ENCODE measurements around the gene CNNM1.

The CNNM1 gene

GRCh38 chr10:99312501-99312900 is 16.7 kb upstream of the CNNM1 start:
- no peaks in the 10 kb centered on the region for H3K79me2 ChIP-seq (ENCODE audit: control insufficient read depth, low read length)
- no peak overlapping the region for H3K4me2 ChIP-seq (ENCODE audit: low read length)
- H3K27me3 ChIP-seq (ENCODE audit: control insufficient read depth, low read length), result no peaks in the 10 kb centered on the region
- H3K9me2 ChIP-seq (replicated peaks; ENCODE audit: control insufficient read depth, low read length), result no peaks in the 10 kb centered on the region
- no peaks in the 10 kb centered on the region for H3K9me3 ChIP-seq (ENCODE audit: control insufficient read depth, insufficient read depth, low read length)
- no peak overlapping the region for H3K27ac ChIP-seq (ENCODE audit: low read depth, low read length)
- no peaks in the 10 kb centered on the region for H3F3A ChIP-seq (ENCODE audit: control insufficient read depth, insufficient read depth)
- H3K4me3 ChIP-seq (ENCODE audit: low read length), result no peak overlapping the region
- no peaks in the 10 kb centered on the region for H3K36me3 ChIP-seq (ENCODE audit: control insufficient read depth, low read length)
- TF ChIP-seq CTCF (IDR thresholded peaks at IDR 0.05; ENCODE audit: low read depth, low read length, poor library complexity, severe bottlenecking) (no peak), EZH2phosphoT487 (IDR thresholded peaks at IDR 0.05; ENCODE audit: borderline replicate concordance, low read length) (no peak)
- H3K4me1 ChIP-seq (ENCODE audit: control insufficient read depth, low read length), result no peaks in the 10 kb centered on the region
- no peaks in the 10 kb centered on the region for H4K20me1 ChIP-seq (ENCODE audit: control insufficient read depth, insufficient read depth, low read depth, low read length)

- Histone ChIP-seq H3K4me2 (ENCODE audit: low read length) (no peak overlapping the region), H3K9me2 (replicated peaks; ENCODE audit: control insufficient read depth, low read length) (no peaks in the 10 kb centered on the region), H3K27ac (ENCODE audit: low read depth, low read length) (no peak overlapping the region), H4K20me1 (ENCODE audit: control insufficient read depth, insufficient read depth, low read depth, low read length) (no peaks in the 10 kb centered on the region), H3K4me3 (ENCODE audit: low read length) (no peak overlapping the region), H3K4me1 (ENCODE audit: control insufficient read depth, low read length) (no peaks in the 10 kb centered on the region), H3K27me3 (ENCODE audit: control insufficient read depth, low read length) (no peaks in the 10 kb centered on the region), H3K9me3 (ENCODE audit: control insufficient read depth, insufficient read depth, low read length) (no peaks in the 10 kb centered on the region), H3K79me2 (ENCODE audit: control insufficient read depth, low read length) (no peaks in the 10 kb centered on the region), H3F3A (ENCODE audit: control insufficient read depth, insufficient read depth) (no peaks in the 10 kb centered on the region), H3K36me3 (ENCODE audit: control insufficient read depth, low read length) (no peaks in the 10 kb centered on the region)
- no peak for TF ChIP-seq CTCF (IDR thresholded peaks at IDR 0.05; ENCODE audit: low read depth, low read length, poor library complexity, severe bottlenecking)
- TF ChIP-seq EZH2phosphoT487 (IDR thresholded peaks at IDR 0.05; ENCODE audit: borderline replicate concordance, low read length), result no peak
Measured at GRCh38 chr10:99315853-99316252, 13.3 kb upstream of the CNNM1 start.

- no peaks in the 10 kb centered on the region for H4K20me1 ChIP-seq (ENCODE audit: control insufficient read depth, insufficient read depth, low read depth, low read length)
- no peaks in the 10 kb centered on the region for H3K9me2 ChIP-seq (replicated peaks; ENCODE audit: control insufficient read depth, low read length)
- no peaks in the 10 kb centered on the region for H3F3A ChIP-seq (ENCODE audit: control insufficient read depth, insufficient read depth)
- no peaks in the 10 kb centered on the region for H3K4me1 ChIP-seq (ENCODE audit: control insufficient read depth, low read length)
- no peaks in the 10 kb centered on the region for H3K9me3 ChIP-seq (ENCODE audit: control insufficient read depth, insufficient read depth, low read length)
- no peak overlapping the region for H3K4me2 ChIP-seq (ENCODE audit: low read length)
- no peaks in the 10 kb centered on the region for H3K36me3 ChIP-seq (ENCODE audit: control insufficient read depth, low read length)
- TF ChIP-seq CTCF (IDR thresholded peaks at IDR 0.05; ENCODE audit: low read depth, low read length, poor library complexity, severe bottlenecking), result no peak
- TF ChIP-seq EZH2phosphoT487 (IDR thresholded peaks at IDR 0.05; ENCODE audit: borderline replicate concordance, low read length), result no peak
- H3K4me3 ChIP-seq (ENCODE audit: low read length), result no peak overlapping the region
- H3K27ac ChIP-seq (ENCODE audit: low read depth, low read length), result no peak overlapping the region
- no peaks in the 10 kb centered on the region for H3K79me2 ChIP-seq (ENCODE audit: control insufficient read depth, low read length)
- no peaks in the 10 kb centered on the region for H3K27me3 ChIP-seq (ENCODE audit: control insufficient read depth, low read length)
Measured at GRCh38 chr10:99316374-99316773, 12.8 kb upstream of the CNNM1 start.

GRCh38 chr10:99318048-99318447 is 11.1 kb upstream of the CNNM1 start:
- no peak overlapping the region for H3K27ac ChIP-seq (ENCODE audit: low read depth, low read length)
- no peaks in the 10 kb centered on the region for H3K9me2 ChIP-seq (replicated peaks; ENCODE audit: control insufficient read depth, low read length)
- no peaks in the 10 kb centered on the region for H3K4me1 ChIP-seq (ENCODE audit: control insufficient read depth, low read length)
- no peak overlapping the region for H3K4me3 ChIP-seq (ENCODE audit: low read length)
- H3K27me3 ChIP-seq (ENCODE audit: control insufficient read depth, low read length), result no peaks in the 10 kb centered on the region
- no peaks in the 10 kb centered on the region for H4K20me1 ChIP-seq (ENCODE audit: control insufficient read depth, insufficient read depth, low read depth, low read length)
- no peak overlapping the region for H3K4me2 ChIP-seq (ENCODE audit: low read length)
- no peaks in the 10 kb centered on the region for H3K36me3 ChIP-seq (ENCODE audit: control insufficient read depth, low read length)
- H3K9me3 ChIP-seq (ENCODE audit: control insufficient read depth, insufficient read depth, low read length), result no peaks in the 10 kb centered on the region
- no peaks in the 10 kb centered on the region for H3F3A ChIP-seq (ENCODE audit: control insufficient read depth, insufficient read depth)
- no peaks in the 10 kb centered on the region for H3K79me2 ChIP-seq (ENCODE audit: control insufficient read depth, low read length)
- no peak for TF ChIP-seq CTCF (IDR thresholded peaks at IDR 0.05; ENCODE audit: low read depth, low read length, poor library complexity, severe bottlenecking)
- no peak for TF ChIP-seq EZH2phosphoT487 (IDR thresholded peaks at IDR 0.05; ENCODE audit: borderline replicate concordance, low read length)
